OCI-LY1 (cell line): ENCODE results near the gene APOC4.

ENCODE experiments used
- H2AFZ ChIP-seq: fragments of 200-600 bp; sonication (generic), shearing (Covaris generic); 2 replicates; pipeline ENCODE4 v1.6.0; 2014; ENCODE audit warnings: antibody characterized with exemption, mild to moderate bottlenecking, low read length
- H3F3A ChIP-seq: fragments of 200-600 bp; sonication (generic), shearing (Covaris generic); 2 replicates; pipeline ENCODE4 v1.6.0; 2014; ENCODE audit warnings: mild to moderate bottlenecking, antibody characterized with exemption, low read length, moderate library complexity; ENCODE audit not compliant: insufficient read depth
- H3K27ac ChIP-seq: fragments of 200-600 bp; sonication (generic); 2 replicates; pipeline ENCODE4 v1.5.1; 2014; ENCODE audit warnings: low read length, mixed run types, mild to moderate bottlenecking, low read depth; ENCODE audit not compliant: poor library complexity, severe bottlenecking
- H3K27me3 ChIP-seq: fragments of 200-600 bp; sonication (generic); 2 replicates; pipeline ENCODE4 v1.6.0; 2014; ENCODE audit warnings: antibody characterized with exemption, mild to moderate bottlenecking, low read length, moderate library complexity; ENCODE audit not compliant: insufficient read depth
- H3K36me3 ChIP-seq: fragments of 200-600 bp; sonication (generic); 2 replicates; pipeline ENCODE4 v1.6.1; 2014; ENCODE audit warnings: mild to moderate bottlenecking, antibody characterized with exemption, low read length, moderate library complexity, mixed read lengths; ENCODE audit not compliant: insufficient read depth
- H3K4me1 ChIP-seq: fragments of 200-600 bp; sonication (generic); 2 replicates; pipeline ENCODE4 v1.5.1; 2014; ENCODE audit warnings: mild to moderate bottlenecking, low read length, moderate library complexity; ENCODE audit not compliant: insufficient read depth, severe bottlenecking
- H3K4me2 ChIP-seq: fragments of 200-600 bp; sonication (generic), shearing (Covaris generic); 2 replicates; pipeline ENCODE4 v1.6.1; 2014; ENCODE audit warnings: low read length
- H3K4me3 ChIP-seq: fragments of 200-600 bp; sonication (generic); 2 replicates; pipeline ENCODE4 v1.5.1; 2014; ENCODE audit warnings: low read length, low read depth, mild to moderate bottlenecking, mixed read lengths; ENCODE audit not compliant: poor library complexity, severe bottlenecking
- H3K79me2 ChIP-seq: fragments of 200-600 bp; shearing (Covaris generic); 2 replicates; pipeline ENCODE4 v1.6.1; 2016; ENCODE audit warnings: mixed run types, low read length, mixed read lengths; ENCODE audit not compliant: insufficient read depth
- H3K9ac ChIP-seq: fragments of 200-600 bp; sonication (generic), shearing (Covaris generic); 2 replicates; pipeline ENCODE4 v1.6.1; 2014; ENCODE audit warnings: mild to moderate bottlenecking, low read length, mixed read lengths
- H3K9me2 ChIP-seq: fragments of 200-600 bp; sonication (generic), shearing (Covaris generic); 2 replicates; pipeline ENCODE4 v1.6.1; 2014; ENCODE audit warnings: low read depth, mild to moderate bottlenecking, low read length, mixed read lengths
- H3K9me3 ChIP-seq: fragments of 200-600 bp; shearing (Covaris generic); 2 replicates; pipeline ENCODE4 v1.6.1; 2014; ENCODE audit warnings: low read length, mixed read lengths
- H4K20me1 ChIP-seq: fragments of 200-600 bp; sonication (generic), shearing (Covaris generic); 2 replicates; pipeline ENCODE4 v1.6.0; 2016; ENCODE audit warnings: mild to moderate bottlenecking, low read length; ENCODE audit not compliant: insufficient read depth
- CTCF ChIP-seq: fragments of 200-600 bp; sonication (generic), shearing (Covaris generic); IDR thresholded peaks from 2 replicates; pipeline ENCODE4 v1.5.1; 2017; ENCODE audit warnings: mild to moderate bottlenecking, antibody characterized with exemption, low read length, moderate library complexity, mixed read lengths
- EZH2 ChIP-seq: fragments of 200-600 bp; sonication (generic), shearing (Covaris generic); IDR thresholded peaks from 2 replicates; pipeline ENCODE4 v1.8.0; 2017; ENCODE audit warnings: borderline replicate concordance, mixed run types, mild to moderate bottlenecking, antibody characterized with exemption, low read length, moderate library complexity, mixed read lengths

Gene APOC4

GRCh38 chr19:44939668-44940067 is 2.4 kb upstream of the APOC4 start:
- no peaks in the 10 kb centered on the region for H3K9me3 ChIP-seq
- H3F3A ChIP-seq: no peaks in the 10 kb centered on the region; the same call in 1 of the 2 replicates
- H3K27me3 ChIP-seq: no peaks in the 10 kb centered on the region
- H2AFZ ChIP-seq: no peak overlapping the region
- no peaks in the 10 kb centered on the region for H3K9me2 ChIP-seq
- H3K4me1 ChIP-seq: peaks cover 31% of the 10 kb centered on the region
- H3K4me3 ChIP-seq: no peak overlapping the region
- H3K27ac ChIP-seq: no peak overlapping the region
- H3K4me2 ChIP-seq: no peak overlapping the region
- H3K79me2 ChIP-seq: no peaks in the 10 kb centered on the region
- no peak overlapping the region for H3K9ac ChIP-seq
- H4K20me1 ChIP-seq: no peaks in the 10 kb centered on the region
- TF ChIP-seq EZH2: no peak
- no peak for TF ChIP-seq CTCF
- no peaks in the 10 kb centered on the region for H3K36me3 ChIP-seq

- Histone ChIP-seq H3K27ac (peak overlapping the region; percentile 79), H3K4me1 (peaks cover 68% of the 10 kb centered on the region), H3K27me3 (no peaks in the 10 kb centered on the region), H2AFZ (no peak overlapping the region), H3K9me3 (no peaks in the 10 kb centered on the region), H3K36me3 (no peaks in the 10 kb centered on the region), H3K9me2 (no peaks in the 10 kb centered on the region), H3K4me2 (peak overlapping the region; percentile 31; the same call in 1 of the 2 replicates), H3K9ac (peak overlapping the region; percentile 13; the same call in 1 of the 2 replicates), H3K79me2 (no peaks in the 10 kb centered on the region), H3K4me3 (no peak overlapping the region), H4K20me1 (no peaks in the 10 kb centered on the region), H3F3A (peaks cover 4% of the 10 kb centered on the region; the same call in 1 of the 2 replicates)
- TF ChIP-seq EZH2 (no peak), CTCF (peak; percentile 16; the same call in 1 of the 2 replicates)
These were observed 1.8 kb downstream of the APOC4 start for GRCh38 chr19:44943801-44944249.

- no peaks in the 10 kb centered on the region for H4K20me1 ChIP-seq
These were observed 5.1 kb downstream of the APOC4 start for GRCh38 chr19:44947041-44947581.

More at GRCh38 chr19:44947041-44947581, 5.1 kb downstream of the APOC4 start:
- Histone ChIP-seq H3K36me3 (no peaks in the 10 kb centered on the region), H3K4me1 (peaks cover 70% of the 10 kb centered on the region), H3K4me2 (peak overlapping the region; percentile 52), H2AFZ (no peak overlapping the region), H3F3A (peaks cover 4% of the 10 kb centered on the region; the same call in 1 of the 2 replicates), H3K9ac (no peak overlapping the region; the same call in 1 of the 2 replicates), H3K9me3 (no peaks in the 10 kb centered on the region), H3K79me2 (no peaks in the 10 kb centered on the region), H3K27ac (peak overlapping the region; percentile 79), H3K9me2 (no peaks in the 10 kb centered on the region), H3K4me3 (peak overlapping the region; percentile 56), H3K27me3 (no peaks in the 10 kb centered on the region)
- TF ChIP-seq EZH2 (no peak), CTCF (no peak)
